ENCODE measurements around the gene OSBP. TPM values are rescaled to one million over a fixed set of nuclear protein-coding genes. Genes with fewer than 3 reads are reported as not detected.
A peak's percentile ranks its signal among the peaks of the same experiment; 100 is the strongest.

Gene OSBP
- total RNA-seq, 4 donors from 2014 or later = 32.5 to 40.0 (median 33.3) TPM

DNA sequence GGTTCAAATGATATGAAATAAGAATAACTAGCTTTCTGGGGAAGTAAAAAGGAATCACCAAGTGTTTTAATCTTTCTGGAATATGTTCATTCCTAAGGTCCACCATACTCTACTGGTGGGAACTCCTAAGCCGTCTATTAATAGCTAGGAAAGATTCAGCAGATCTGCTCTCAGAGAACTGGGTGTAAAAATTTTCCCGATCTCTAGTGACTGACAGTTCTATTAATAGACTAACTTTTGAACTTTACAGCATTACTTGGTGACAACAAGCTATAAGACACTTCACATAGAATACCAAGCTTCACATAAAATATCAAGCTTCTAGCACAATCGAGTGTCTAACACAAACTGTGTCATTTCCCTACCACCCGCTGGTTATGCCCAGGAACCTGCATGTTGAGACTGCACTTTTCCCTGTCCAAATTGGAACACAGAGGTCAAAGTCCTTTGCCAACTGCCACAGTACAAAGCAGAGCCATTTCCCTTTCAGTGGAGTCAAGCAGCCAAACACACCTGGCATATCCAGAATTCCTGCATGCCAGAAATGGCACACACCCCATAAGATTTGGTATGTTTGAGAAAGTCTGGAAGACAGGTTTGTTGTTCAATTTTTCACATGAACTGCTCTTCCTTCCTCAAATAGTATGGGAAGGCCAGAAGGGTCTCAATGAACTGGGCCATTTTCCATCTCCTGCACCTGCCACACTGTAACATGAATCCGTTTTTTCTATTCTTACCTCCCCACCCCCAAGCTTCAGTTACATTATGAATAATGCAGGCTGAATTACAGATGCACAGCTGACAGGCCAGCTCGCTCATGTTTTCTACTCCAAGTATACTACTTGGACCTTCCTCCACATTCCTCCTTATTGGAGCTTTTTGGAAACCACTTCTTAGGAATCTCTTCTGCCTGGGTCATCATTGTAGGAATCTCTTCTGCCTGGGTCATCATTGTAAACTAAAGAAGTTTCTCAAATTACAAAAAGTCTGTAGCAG lies 3.7 kb downstream of the OSBP start:
- TF ChIP-seq POLR2AphosphoS5 (IDR thresholded peaks at IDR 0.05) = no peak
- TF ChIP-seq CTCF (IDR thresholded peaks at IDR 0.05) = no peak
- no peak for TF ChIP-seq EP300 (IDR thresholded peaks at IDR 0.05)
- TF ChIP-seq POLR2A (IDR thresholded peaks at IDR 0.05; ENCODE audit: low read depth) = no peak
- Histone ChIP-seq H3K9me3 (no peaks in the 10 kb centered on the region), H3K27ac (replicated peaks in 1 of 4) (peak overlapping the region; percentile 6 to 40 (median 24)), H3K27me3 (no peaks in the 10 kb centered on the region), H3K4me3 (no peak overlapping the region), H3K36me3 (peaks cover 35 to 39% (median 35%) of the 10 kb centered on the region in 4 donors), H3K4me1 (peaks cover 31 to 49% (median 44%) of the 10 kb centered on the region in 4 donors)
- intact Hi-C loops (cut with DNase I) = loop anchor here (5.0 to 10.0 kb wide), 2 partner anchors 45 to 77 kb away; no protein-coding TSS in a partner anchor
- 56% methylated on average over 6 of the region's 6 CpGs for WGBS
- DNase-seq (ENCODE audit: extremely low spot score) = no peak

- no peak for DNase-seq (ENCODE audit: extremely low spot score)
- Histone ChIP-seq H3K4me3 (no peak overlapping the region), H3K9me3 (no peaks in the 10 kb centered on the region), H3K27ac (replicated peaks in 1 of 4) (no peak overlapping the region), H3K36me3 (peaks cover 40 to 55% (median 51%) of the 10 kb centered on the region in 4 donors), H3K27me3 (no peaks in the 10 kb centered on the region), H3K4me1 (peaks cover 31 to 46% (median 44%) of the 10 kb centered on the region in 4 donors)
- no peak for TF ChIP-seq POLR2A (IDR thresholded peaks at IDR 0.05; ENCODE audit: low read depth)
- TF ChIP-seq POLR2AphosphoS5 (IDR thresholded peaks at IDR 0.05) = no peak
- no peak for TF ChIP-seq EP300 (IDR thresholded peaks at IDR 0.05)
- no peak for TF ChIP-seq CTCF (IDR thresholded peaks at IDR 0.05)
- intact Hi-C loops (cut with DNase I) = loop anchor here (5.0 to 10.0 kb wide), 2 partner anchors 43 to 75 kb away; no protein-coding TSS in a partner anchor
- 87% methylated on average over 7 of the region's 7 CpGs for WGBS
Observed at GRCh38 chr11:59610289-59610688, 5.3 kb downstream of the OSBP start.

GRCh38 chr11:59607703-59608454 lies 7.7 kb downstream of the OSBP start:
- no peaks in the 10 kb centered on the region for H3K9me3 ChIP-seq
- H3K4me3 ChIP-seq = no peak overlapping the region
- intact Hi-C loops (cut with DNase I) = no loop called here
- no peak for DNase-seq (ENCODE audit: extremely low spot score)
- WGBS = 88% methylated on average over 6 of the region's 6 CpGs
- peaks cover 13 to 24% (median 23%) of the 10 kb centered on the region in 4 donors for H3K4me1 ChIP-seq
- peaks cover 49 to 78% (median 71%) of the 10 kb centered on the region in 4 donors for H3K36me3 ChIP-seq
- H3K27me3 ChIP-seq = no peaks in the 10 kb centered on the region
- TF ChIP-seq EP300 (IDR thresholded peaks at IDR 0.05) (no peak), POLR2AphosphoS5 (IDR thresholded peaks at IDR 0.05) (no peak), CTCF (IDR thresholded peaks at IDR 0.05) (no peak), POLR2A (IDR thresholded peaks at IDR 0.05; ENCODE audit: low read depth) (no peak)
- H3K27ac ChIP-seq (replicated peaks in 1 of 4) = no peak overlapping the region

DNA sequence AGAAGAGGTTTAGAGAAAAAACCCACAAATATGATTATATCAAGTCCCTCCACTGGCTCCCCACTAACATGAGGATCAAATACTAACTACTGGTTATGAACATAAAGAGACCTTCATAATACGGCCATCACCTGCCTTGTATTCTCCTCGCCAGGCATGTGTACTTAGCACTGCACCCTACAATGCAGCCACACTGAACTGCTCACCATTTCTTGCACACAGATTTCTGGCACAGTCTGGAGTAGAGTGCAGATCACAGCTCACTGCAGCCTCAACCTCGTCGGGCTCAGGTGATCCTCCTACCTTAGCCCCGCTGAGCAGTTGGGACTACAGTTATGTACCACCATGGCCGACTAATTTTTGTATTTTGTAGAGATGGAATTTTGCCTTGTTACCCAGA lies 13.1 kb downstream of the OSBP start:
- 94% methylated on average over 6 of the region's 6 CpGs for WGBS
- H3K36me3 ChIP-seq = peaks cover 63 to 99% (median 96%) of the 10 kb centered on the region in 4 donors
- no peak for TF ChIP-seq EP300 (IDR thresholded peaks at IDR 0.05)
- no peak for TF ChIP-seq CTCF (IDR thresholded peaks at IDR 0.05)
- TF ChIP-seq POLR2A (IDR thresholded peaks at IDR 0.05; ENCODE audit: low read depth) = no peak
- no peak for TF ChIP-seq POLR2AphosphoS5 (IDR thresholded peaks at IDR 0.05)
- H3K9me3 ChIP-seq = no peaks in the 10 kb centered on the region
- H3K27me3 ChIP-seq = no peaks in the 10 kb centered on the region
- H3K27ac ChIP-seq (replicated peaks in 1 of 4) = no peak overlapping the region
- no peak for DNase-seq (ENCODE audit: extremely low spot score)
- intact Hi-C loops (cut with DNase I) = no loop called here
- H3K4me1 ChIP-seq = no peaks in the 10 kb centered on the region
- no peak overlapping the region for H3K4me3 ChIP-seq
